Breast epithelium (tissue), 4 donors: ENCODE data around the gene BICC1. TPM values are rescaled to one million over a fixed set of nuclear protein-coding genes. Genes with fewer than 3 reads are reported as not detected.
A peak's percentile ranks its signal among the peaks of the same experiment; 100 is the strongest.

ENCODE experiments used
- DNase-seq, 2 donors: peaks; one replicate each; pipeline ENCODE4 v3.0.0-alpha.2; 2019; ENCODE audit warnings: low spot score in 2 of 2
- H3K27ac ChIP-seq, 2 donors: fragments of 200-600 bp; sonication (generic) in 1 of 2; one replicate each; pipeline ENCODE4 v1.5.1; 2016 to 2019; ENCODE audit warnings: mild to moderate bottlenecking in 1 of 2
- H3K27me3 ChIP-seq, 2 donors: fragments of 200-600 bp; sonication (generic) in 1 of 2; one replicate each; pipeline versions ENCODE4 v1.5.1 to v1.6.0; 2017 to 2019; ENCODE audit warnings: control low read depth in 1 of 2, mild to moderate bottlenecking in 1 of 2
- H3K36me3 ChIP-seq: fragments of 200-600 bp; one replicate; pipeline ENCODE4 v1.5.1; 2019
- H3K4me1 ChIP-seq, 2 donors: fragments of 200-600 bp; sonication (generic); one replicate each; pipeline ENCODE4 v1.5.1; 2016 to 2019; ENCODE audit warnings: control low read depth in 1 of 2
- H3K4me3 ChIP-seq, 3 donors: fragments of 200-600 bp; sonication (generic); 1 replicate in 2 of 3; 2 replicates in 1 of 3; pipeline ENCODE4 v1.5.1; 2016 to 2019; ENCODE audit warnings: mild to moderate bottlenecking in 3 of 3, moderate library complexity in 2 of 3
- H3K9me3 ChIP-seq, 2 donors: fragments of 200-600 bp; sonication (generic) in 1 of 2; one replicate each; pipeline ENCODE4 v1.5.1; 2016 to 2019; ENCODE audit warnings: control low read depth in 1 of 2
- POLR2A ChIP-seq: fragments of 450-650 bp; IDR thresholded peaks from one replicate; pipeline ENCODE4 v1.6.1; 2016; ENCODE audit warnings: antibody characterized with exemption, mild to moderate bottlenecking, moderate library complexity
- POLR2AphosphoS5 ChIP-seq, 3 donors: sonication (generic); formaldehyde crosslinking; IDR thresholded peaks; one replicate each; pipeline ENCODE4 v1.6.1; 2017; ENCODE audit warnings: antibody characterized with exemption in 3 of 3
- intact Hi-C: fragments of 100-400 bp; cut with DNase I; formaldehyde crosslinking; loops from one replicate; pipeline ENCODE4 v1.15.1; 2023; ENCODE audit warnings: low total_unique reads
- total RNA-seq, 3 donors: library from RNA; depleted of rRNA; stranded (reverse); fragments of >200 nt; gene quantifications; one replicate each; pipeline ENCODE4 v1.1.0, GENCODE V29; 2016
- TF ChIP-seq, protein P1 (sequence below), 3 donors: fragments of 450-650 bp; IDR thresholded peaks; one replicate each; pipeline ENCODE4 v1.5.1; 2016 to 2017; ENCODE audit warnings: antibody characterized with exemption in 3 of 3, mild to moderate bottlenecking in 3 of 3, moderate library complexity in 3 of 3

BICC1 gene
- total RNA-seq, 3 donors from 2014 or later: 24.3 to 35.5 (median 26.2) TPM

DNA sequence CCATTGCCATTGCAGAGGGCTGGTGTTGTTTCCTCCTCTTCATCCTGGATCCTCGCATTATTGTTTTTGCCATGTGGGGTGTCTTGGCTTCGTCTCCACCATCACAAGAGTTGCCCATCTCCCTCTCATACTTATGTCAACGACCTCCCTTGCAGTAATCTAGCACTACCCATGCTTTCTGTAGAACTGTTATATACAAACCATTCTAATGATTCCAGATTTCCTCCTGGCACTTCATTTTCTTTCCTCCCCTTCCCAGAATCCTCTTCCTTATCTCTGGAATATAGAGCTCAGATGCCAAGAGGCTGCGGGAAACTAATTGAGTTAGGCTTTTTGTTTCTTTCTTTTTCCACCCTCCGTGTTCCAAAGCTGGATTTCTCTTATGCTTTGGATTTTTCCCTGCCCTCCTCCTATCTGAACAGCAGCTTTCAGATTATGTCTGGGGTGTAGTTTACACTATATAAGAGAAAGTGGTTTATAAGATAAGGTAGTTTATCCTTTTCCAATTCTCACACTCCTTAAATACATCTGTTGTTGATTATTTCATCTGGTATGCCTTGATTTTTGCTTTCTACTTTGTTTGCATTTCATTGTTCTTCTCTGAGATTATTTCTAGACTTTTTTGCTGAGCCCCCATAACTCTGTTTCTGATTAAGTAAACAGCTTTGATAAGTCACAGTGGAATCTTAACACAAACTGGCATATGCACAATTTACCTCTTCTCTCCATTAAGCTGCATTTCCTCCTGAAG is 264.1 kb downstream of the BICC1 start:
- intact Hi-C loops: no loop called here
- no peak overlapping the region for H3K4me3 ChIP-seq
- no peaks in the 10 kb centered on the region for H3K36me3 ChIP-seq
- no peaks in the 10 kb centered on the region for H3K9me3 ChIP-seq
- DNase-seq: no peak
- H3K4me1 ChIP-seq: no peaks in the 10 kb centered on the region
- H3K27ac ChIP-seq: no peak overlapping the region
- H3K27me3 ChIP-seq: no peaks in the 10 kb centered on the region
- no peak for TF ChIP-seq POLR2AphosphoS5 (IDR thresholded peaks at IDR 0.05)
- TF ChIP-seq, protein P1, sequence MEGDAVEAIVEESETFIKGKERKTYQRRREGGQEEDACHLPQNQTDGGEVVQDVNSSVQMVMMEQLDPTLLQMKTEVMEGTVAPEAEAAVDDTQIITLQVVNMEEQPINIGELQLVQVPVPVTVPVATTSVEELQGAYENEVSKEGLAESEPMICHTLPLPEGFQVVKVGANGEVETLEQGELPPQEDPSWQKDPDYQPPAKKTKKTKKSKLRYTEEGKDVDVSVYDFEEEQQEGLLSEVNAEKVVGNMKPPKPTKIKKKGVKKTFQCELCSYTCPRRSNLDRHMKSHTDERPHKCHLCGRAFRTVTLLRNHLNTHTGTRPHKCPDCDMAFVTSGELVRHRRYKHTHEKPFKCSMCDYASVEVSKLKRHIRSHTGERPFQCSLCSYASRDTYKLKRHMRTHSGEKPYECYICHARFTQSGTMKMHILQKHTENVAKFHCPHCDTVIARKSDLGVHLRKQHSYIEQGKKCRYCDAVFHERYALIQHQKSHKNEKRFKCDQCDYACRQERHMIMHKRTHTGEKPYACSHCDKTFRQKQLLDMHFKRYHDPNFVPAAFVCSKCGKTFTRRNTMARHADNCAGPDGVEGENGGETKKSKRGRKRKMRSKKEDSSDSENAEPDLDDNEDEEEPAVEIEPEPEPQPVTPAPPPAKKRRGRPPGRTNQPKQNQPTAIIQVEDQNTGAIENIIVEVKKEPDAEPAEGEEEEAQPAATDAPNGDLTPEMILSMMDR (IDR thresholded peaks at IDR 0.05): no peak
- TF ChIP-seq POLR2A: no peak

DNA sequence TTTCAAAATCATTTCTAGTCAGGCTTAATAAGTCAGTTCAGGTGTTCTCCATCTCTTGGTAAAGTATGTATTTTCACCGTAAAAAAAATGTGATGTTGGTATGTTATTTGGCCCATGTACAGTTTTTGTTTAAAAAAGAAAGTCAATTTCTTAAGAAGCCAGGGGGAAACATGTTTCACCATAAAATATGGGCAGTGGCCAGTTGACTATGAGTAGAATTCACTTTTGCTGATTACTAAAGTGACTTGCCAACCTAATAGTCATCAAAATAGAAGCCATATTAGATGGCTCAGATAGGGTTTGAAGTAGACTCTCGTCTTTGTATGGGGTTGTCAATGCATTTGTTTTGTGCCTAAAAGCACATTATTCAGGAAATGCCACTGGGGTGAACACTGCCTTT is 266.3 kb downstream of the BICC1 start:
- Histone ChIP-seq H3K36me3 (no peaks in the 10 kb centered on the region), H3K27ac (no peak overlapping the region), H3K4me1 (no peaks in the 10 kb centered on the region), H3K27me3 (no peaks in the 10 kb centered on the region), H3K9me3 (no peaks in the 10 kb centered on the region), H3K4me3 (no peak overlapping the region)
- TF ChIP-seq POLR2A (no peak), POLR2AphosphoS5 (IDR thresholded peaks at IDR 0.05) (no peak)
- TF ChIP-seq, protein P1 (IDR thresholded peaks at IDR 0.05): no peak
- DNase-seq: no peak
- intact Hi-C loops: no loop called here

DNA sequence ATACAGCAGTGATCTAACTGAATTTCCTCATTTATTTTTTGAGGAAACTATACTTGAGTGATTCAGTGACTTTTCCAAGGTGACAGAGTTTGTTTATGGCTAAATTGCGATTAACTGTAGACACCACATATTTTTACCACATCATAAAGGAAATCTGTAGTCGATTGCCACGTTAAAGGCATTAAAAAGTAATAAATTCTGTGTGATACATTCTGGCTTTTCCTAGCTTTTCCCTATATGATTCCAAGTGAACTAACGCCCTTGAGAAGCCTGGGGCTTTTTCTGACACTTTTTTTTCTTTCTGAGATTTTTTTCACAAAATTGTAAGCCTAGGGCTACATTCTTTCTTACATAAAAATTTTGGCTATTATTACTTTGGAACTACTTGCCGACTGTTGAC is 266.9 kb downstream of the BICC1 start:
- no peaks in the 10 kb centered on the region for H3K27me3 ChIP-seq
- DNase-seq: no peak
- no peaks in the 10 kb centered on the region for H3K9me3 ChIP-seq
- no peak overlapping the region for H3K4me3 ChIP-seq
- intact Hi-C loops: no loop called here
- H3K4me1 ChIP-seq: no peaks in the 10 kb centered on the region
- H3K36me3 ChIP-seq: no peaks in the 10 kb centered on the region
- H3K27ac ChIP-seq: peak overlapping the region in 1 of 2 donors; percentile 50
- TF ChIP-seq, protein P1 (IDR thresholded peaks at IDR 0.05): no peak
- TF ChIP-seq POLR2A (no peak), POLR2AphosphoS5 (IDR thresholded peaks at IDR 0.05) (no peak)

DNA sequence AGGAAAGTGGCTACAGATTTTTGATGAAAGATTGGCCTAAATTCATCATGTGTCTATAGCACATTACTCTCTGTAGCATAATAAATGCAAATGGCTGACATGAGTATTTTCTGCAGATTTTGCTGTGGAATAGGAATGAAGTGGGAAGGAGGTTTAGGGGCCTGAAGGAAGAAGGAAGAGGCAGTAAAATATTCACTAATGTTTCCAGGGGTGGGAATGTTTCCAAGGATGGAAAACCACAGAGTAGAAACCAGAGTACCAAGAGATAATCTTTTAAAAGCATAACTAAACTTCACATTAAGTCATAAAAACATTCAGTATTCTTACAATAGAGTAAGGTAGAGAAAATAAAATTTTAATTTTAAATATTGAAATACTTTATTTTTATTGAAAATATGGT is 267.8 kb downstream of the BICC1 start:
- Histone ChIP-seq H3K4me1 (no peaks in the 10 kb centered on the region), H3K36me3 (no peaks in the 10 kb centered on the region), H3K4me3 (no peak overlapping the region), H3K27ac (peak overlapping the region; percentile 49 to 50), H3K9me3 (no peaks in the 10 kb centered on the region), H3K27me3 (no peaks in the 10 kb centered on the region)
- intact Hi-C loops: no loop called here
- DNase-seq: no peak
- no peak for TF ChIP-seq POLR2AphosphoS5 (IDR thresholded peaks at IDR 0.05)
- no peak for TF ChIP-seq POLR2A
- TF ChIP-seq, protein P1 (IDR thresholded peaks at IDR 0.05): no peak

DNA sequence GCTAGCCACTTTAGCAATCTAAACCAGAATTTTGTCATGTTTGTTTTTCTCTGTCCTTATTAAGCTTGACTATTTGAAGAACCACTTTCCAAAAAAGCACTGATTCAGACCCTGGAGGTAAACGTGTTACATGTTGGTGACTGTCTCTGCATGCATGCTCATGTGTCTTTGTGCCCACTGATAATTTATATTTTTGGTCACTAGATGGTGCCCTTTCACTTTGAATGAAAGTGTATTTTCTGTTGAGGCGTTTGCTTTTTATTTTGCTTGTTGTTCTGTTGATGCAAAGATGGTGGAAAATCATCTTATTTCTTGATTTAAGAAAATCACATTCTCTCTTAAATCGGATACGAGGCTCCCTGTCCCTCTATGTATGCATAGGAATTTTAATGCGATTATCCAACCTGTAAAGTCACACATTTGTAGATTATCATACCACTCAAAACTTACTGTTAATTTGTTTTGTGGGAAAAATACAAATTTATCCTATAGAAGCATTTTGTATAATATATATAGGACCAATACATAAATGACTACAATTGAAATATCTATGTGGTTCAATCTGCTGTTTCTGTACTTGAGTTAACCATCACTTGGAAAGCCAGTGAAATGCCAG is 269.3 kb downstream of the BICC1 start:
- DNase-seq: no peak
- intact Hi-C loops: no loop called here
- H3K27me3 ChIP-seq: no peaks in the 10 kb centered on the region
- H3K4me3 ChIP-seq: no peak overlapping the region
- H3K9me3 ChIP-seq: no peaks in the 10 kb centered on the region
- no peaks in the 10 kb centered on the region for H3K36me3 ChIP-seq
- H3K27ac ChIP-seq: peak overlapping the region; percentile 48 to 73
- H3K4me1 ChIP-seq: no peaks in the 10 kb centered on the region
- TF ChIP-seq, protein P1 (IDR thresholded peaks at IDR 0.05): peak; percentile 21 to 61 (median 56)
- no peak for TF ChIP-seq POLR2AphosphoS5 (IDR thresholded peaks at IDR 0.05)
- TF ChIP-seq POLR2A: no peak
